Measurements from ENCODE around the gene PAWR.

The PAWR gene

GRCh38 chr12:79690638-79691510 lies at the start of gene PAWR:
Gene PAWR, minus strand, starts transcription at chr12:79690964. Its CDS starts 720 bp downstream, at chr12:79690244.
- DNase-seq: peak; percentile 60

DNA sequence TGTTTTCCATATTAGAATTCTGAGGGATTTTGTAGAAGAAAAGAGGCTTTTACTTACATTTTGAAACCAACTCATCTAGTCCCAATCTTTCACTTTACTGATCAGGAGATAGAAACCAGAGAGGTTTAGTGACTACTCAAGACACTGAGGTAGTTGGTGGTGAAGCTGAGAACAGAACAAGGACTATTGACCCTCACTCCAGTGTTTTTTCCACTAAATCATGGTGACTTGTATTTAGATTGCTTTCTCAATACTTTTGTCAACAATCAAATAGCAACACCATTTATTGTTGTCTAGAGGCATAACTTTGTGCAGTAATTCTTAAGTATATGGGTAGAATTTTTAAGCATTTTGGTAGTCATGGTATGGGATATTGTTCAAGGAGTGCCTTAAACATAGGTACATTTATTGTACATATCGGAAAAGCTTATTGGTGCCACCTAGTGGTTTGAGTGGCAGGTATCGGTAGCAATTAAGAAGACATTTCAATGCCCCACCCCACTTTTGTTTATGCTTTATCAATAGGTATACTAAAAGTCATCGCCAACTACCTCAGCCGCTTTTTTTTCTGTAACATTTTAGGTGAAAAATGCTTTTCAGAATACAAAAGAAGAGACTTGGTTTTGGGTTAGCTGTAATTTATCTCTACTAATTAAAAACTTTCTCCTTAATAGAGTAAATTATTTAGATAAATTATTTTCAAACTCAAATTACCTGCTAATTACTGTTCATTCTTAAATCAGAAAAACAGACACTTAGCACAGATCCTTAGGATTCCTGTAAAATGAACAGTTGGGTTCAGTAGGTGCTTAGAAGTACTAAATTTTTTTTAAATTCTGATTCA lies 47.3 kb upstream of the PAWR start:
- peak; percentile 16 for DNase-seq

DNA sequence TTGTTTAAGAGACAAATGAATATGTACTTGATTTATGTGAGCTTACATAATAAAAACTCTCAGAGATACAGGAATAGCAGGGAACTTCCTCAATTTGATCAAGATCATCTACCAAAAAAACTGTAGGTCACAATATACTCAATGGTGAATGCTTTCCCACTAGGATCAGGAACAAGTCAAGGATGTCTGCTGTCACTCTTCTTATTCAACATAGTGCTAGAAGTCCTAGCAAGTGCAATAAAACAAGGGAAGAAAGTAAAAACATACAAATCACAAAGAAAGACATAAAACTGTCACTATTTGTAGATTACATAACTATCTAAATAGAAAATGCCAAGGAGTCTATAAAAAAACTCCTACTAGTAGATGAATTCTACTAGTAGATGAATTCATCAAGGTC lies 41.9 kb upstream of the PAWR start:
- no peak for DNase-seq

DNA sequence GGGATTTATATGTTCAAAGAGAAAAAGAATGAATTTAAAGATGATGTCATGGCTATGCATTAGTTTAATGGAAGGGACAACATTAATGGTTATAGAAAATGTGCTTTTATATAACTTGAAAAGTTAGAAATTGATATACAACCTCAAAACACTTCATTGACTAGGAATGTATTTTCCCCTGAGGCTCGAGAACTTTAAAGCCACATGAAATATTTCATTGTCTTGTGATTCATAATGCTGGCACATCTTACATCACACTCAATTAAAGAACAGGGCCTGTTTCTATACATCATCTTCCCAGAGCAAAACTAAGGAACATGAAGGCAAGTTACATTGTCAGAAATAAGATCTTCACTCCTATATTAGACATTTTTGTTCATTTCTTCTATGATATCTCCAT lies 35.2 kb upstream of the PAWR start:
- DNase-seq: no peak

DNA sequence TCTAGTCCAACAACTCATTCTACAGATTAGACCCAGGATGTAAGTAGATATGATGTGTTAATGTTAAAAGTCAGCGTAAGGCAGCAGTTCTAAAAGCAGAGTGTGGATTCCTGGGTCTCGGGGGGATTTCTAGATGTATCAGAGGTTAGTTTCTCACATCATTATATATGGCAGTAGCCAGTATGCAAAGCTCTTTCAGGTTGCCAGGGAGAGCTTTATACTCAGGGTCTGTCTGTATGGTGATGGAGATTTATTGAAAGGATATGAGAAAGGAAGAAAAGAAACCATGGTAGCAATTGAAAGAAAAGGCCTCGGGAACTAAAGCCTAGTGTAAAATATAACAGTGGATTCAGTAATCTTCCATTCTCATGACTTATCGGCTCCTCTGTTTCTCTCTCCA lies 26.2 kb upstream of the PAWR start:
- no peak for DNase-seq

DNA sequence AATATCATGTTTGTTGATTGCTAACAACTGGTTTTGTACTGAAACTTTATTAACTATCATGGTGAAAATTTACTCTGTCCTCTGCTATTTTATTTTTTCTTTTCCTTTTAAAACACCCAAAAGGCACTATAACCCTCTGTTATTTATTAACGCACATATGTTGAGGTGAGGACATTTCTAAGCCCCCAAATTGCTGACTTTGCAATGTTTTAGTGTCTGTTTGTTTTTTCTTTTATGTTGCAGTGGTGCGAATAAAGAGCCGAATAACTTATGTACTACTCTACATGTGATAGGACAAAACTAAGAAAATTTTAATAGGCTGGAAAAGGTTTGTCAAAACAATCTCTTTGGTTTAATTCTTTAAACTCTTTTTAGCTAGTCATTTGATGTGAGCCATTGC lies 24.5 kb upstream of the PAWR start:
- no peak for DNase-seq

DNA sequence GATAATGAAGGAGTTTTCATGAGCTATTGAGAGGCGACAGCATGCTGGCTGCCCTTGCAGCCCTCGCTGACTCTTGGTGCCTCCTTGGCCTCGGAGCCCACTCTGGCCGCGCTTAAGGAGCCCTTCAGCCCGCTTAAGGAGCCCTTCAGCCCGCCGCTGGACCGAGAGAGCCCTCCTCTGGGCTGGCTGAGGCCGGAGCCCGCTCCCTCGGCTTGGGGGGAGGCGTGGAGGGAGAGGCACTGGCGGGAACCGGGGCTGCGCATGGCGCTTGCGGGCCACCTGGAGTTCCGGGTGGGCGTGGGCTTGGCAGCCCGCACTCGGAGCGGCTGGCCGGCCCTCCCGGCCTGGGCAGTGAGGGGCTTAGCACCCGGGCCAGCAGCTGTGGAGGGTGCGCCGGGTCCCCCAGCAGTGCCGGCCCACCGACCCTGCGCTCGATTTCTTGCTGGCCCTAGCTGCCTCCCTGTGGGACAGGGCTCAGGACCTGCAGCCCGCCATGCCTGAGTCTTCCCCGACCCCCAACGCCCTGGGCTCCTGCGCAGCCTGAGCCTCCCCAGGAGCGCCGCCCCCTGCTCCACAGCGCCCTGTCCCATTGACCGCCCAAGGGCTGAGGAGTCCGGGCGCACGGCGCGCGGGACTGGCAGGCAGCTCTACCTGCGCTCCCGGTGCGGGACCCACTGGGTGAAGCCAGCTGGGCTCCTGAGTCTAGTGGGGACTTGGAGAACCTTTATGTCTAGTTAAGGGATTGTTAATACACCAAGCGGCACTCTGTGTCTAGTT lies 20.1 kb upstream of the PAWR start:
- no peak for DNase-seq

DNA sequence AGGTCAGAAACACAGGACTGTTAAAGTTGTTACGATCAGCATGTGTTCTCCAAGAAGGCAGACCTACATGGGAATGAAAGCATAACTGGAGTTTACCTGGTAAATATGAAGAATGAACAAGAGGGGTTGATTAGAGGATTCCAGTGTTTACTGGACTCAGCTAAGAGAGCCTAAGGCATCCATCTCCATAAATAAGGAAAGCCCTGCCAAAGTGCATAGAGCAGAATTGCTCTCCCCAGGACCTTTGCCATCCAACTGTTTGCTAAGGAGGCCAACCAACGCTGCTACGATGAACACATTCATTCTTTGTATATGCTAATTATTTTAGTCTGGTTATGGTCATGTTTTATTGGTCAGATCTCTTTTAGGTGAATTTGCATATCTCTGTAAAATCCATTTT lies 17.1 kb upstream of the PAWR start:
- DNase-seq: no peak

DNA sequence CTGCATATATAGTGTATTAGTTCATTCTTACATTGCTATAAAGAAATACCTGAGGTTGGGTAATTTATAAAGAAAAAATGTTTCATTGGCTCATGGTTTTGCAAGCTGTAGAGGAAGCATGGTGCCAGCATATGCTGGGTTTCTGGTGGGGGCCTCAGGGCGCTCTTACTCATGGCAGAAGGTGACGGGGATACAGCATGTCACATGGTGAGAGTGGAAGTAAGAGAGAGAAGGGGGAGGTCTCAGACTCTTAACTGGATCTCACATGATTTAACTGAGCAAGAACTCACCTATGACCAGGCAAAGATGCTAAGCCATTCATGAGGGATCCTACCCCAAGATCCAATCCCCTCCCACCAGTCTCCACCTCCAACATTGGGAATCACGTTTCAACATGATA lies 15.9 kb upstream of the PAWR start:
- no peak for DNase-seq

DNA sequence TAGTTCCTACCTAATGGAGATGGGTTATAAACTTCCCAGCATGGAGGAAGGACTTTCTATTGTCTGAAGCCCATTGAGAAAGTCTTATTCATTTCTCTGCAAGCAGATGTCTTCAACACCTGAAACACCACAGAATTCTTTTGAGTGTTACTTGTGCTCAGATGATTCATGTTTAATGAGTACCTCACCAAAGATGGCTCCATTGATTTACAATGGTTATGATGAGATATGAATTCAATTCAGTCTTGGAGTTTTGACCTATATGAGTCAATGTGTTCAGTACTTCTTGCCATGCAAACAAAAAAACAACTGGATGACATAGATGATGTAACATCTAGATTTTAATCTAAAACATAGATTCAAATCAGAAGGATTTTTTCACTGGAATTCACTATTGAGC lies 15.4 kb upstream of the PAWR start:
- DNase-seq: no peak

DNA sequence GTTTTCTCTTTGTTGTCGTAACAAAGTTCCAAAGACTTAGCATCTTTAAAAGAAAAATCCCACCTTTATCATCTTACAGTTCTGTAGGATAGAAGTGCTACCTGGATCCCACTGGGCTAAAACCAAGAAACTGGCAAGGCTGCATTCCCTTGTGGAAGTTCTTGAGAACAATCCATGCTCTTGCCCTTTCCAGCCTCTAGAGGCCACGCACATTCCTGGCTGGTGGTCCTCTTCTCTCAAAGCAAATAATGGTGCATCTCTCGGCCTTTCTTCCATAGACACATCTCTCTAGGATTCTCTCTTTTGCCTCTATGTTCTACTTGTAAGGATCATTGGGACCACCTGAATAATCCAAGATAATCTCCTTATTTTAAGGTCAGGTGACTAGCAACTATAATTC lies 8.2 kb upstream of the PAWR start:
- DNase-seq: no peak

DNA sequence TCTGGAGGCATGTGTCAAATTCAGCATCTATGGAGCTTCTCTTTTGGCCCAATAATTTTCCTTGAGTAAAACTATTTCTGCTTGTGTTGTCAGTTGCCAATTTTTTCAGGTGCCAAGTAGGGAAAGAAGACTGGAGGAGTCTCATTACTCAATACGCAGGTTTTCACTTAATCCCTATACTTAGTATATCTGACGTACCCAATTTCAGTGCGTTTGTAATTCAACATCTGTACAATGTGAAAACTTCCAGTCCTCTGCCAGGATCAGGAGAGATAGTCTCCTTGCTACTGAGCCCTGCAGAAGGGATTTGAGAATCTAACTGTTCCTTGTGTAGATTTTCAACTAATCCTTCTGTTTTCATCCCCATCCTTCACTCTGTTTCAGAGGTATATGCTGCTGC lies 5.7 kb upstream of the PAWR start:
- DNase-seq: no peak

DNA sequence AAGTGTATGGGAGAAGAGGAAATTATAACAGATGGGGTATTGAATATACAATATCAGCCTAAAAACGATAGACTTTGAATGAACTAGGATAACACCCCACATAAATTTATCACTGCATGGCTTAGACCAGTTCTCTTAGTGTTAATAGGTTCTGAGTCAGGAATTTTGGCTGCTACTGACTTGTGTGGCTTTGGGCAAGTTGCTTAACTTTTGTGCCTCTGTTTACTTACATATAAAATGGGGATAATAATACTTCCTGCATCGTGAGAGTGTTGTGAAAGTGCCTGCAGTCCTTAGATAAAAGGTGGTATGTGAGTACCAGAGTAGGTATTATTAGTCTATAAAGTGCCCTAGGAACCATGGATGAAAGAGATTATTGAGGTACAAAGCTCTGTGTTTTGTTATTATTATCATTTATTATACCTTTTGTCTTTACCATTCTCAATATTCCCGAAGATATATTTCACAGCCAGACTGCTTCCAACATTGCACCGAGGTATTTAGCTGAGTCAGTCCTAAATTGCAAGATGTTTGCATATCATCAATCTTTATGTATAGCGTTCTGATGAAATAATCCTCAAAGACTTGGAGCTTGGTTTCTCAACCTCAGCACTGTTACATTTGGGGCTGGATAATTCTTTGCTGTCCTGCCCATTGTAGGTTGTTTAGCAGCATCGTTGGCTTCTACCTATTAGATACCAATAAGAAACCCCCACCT lies 2.3 kb upstream of the PAWR start:
- no peak for DNase-seq

DNA sequence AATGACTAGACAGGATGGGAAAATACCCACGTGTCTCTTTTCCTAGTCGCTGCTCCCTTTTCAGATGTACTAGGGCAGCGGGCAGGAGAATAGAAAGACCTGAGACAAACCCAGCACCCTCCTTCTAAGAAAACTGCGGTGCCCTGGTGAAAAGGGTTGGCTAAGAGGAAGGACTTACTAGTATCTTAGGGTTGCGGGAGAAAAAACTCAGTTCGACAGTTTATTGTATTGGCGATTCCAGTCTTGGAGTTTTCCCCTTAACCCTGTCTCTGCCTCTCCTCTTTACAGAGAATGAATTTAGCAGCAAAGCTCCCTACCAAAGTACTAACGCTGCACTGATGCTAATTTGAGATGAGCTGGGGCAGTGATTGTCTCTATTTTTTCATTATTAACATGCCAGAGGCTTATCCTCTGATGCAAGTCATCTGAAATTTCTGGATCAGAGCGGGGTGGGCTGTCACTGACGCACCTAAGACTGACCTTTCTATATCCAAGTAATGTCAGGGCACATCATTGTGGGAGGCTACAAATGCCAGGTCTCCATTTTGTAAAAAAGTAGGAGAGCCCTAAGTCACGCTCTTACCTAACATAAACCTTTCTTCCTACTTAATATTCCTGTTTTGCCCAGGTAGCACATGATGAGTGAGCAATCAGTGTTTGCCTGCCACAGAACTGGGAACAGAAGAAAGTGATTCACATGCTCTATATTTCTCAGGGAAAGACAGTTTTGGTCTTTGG lies 916 bp upstream of the PAWR start:
- DNase-seq: peak; percentile 27

- DNase-seq: no peak
These were observed 574 bp downstream of the PAWR start for GRCh38 chr12:79690142-79690637.

- DNase-seq: peak; percentile 3
These were observed 1.2 kb downstream of the PAWR start for GRCh38 chr12:79689477-79690141.

GRCh38 chr12:79689061-79689476 lies 1.7 kb downstream of the PAWR start:
- peak; percentile 6 for DNase-seq

GRCh38 chr12:79688376-79689060 lies 2.2 kb downstream of the PAWR start:
- DNase-seq: no peak

DNA sequence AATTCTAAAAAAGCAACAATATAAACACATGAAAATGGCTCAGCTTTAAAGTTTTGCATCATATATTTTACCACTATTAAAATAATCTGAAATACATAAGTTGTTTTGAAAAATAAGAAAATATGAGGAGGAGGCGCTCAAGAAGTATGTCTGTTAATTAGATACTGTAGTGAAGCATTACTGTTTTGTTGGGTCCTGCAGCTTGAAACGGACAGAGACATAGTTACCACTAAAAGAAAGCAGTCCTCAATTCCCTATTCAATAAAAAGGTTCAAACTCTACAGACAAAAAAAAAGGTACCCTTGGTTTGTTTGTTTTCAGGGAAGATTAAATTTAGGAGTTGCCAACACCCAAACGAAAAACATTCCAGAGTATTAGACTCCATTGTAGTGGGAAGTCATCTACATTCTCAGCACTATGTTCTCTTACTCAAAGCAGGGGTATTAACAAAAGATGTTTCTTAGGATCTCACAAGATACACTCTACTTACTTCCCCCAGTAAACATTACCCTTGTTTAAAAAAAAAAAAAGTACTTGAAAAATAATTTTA lies 3.0 kb downstream of the PAWR start:
- no peak for DNase-seq

DNA sequence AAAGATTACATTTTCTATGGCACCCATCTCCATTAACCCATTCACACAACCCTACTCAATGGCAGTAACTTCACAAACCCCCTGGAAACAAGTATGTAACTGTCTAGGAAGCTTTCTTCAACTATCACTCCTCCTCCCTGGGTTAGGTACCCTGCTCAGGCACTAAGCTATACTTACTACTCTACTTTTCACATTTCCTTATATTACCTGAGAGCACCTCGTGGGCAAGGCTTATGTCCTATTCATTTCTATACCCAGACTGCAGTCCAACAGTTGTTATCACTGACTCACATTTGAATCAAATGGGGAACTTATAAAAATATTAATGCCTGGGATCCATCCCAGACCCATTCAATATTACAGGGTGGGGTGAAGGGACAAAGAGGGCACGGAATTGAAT lies 4.6 kb downstream of the PAWR start:
- DNase-seq: no peak
